Hippocampal formation (tissue), 2 donors: ENCODE measurements around the gene INSR.
"Not testable (repeated sequence)": the region's sequence is repeated elsewhere in the genome, so short reads cannot be mapped to it uniquely, and the experiment has no call there.

Experiments
- DNase-seq, 2 donors: peaks; one replicate each; lab custom pipeline; 2025; lab: John Stamatoyannopoulos, UW

INSR gene

GRCh38 chr19:7195046-7195445 lies 99.2 kb downstream of the INSR start:
- no peak for DNase-seq

- no peak for DNase-seq
Observed at GRCh38 chr19:7194566-7194965, 99.6 kb downstream of the INSR start.

GRCh38 chr19:7191946-7192691 lies 102.1 kb downstream of the INSR start:
- no peak for DNase-seq

GRCh38 chr19:7188698-7189629 lies 105.2 kb downstream of the INSR start:
- no peak for DNase-seq

- no peak for DNase-seq
Observed at GRCh38 chr19:7187605-7188339, 106.4 kb downstream of the INSR start.

DNA sequence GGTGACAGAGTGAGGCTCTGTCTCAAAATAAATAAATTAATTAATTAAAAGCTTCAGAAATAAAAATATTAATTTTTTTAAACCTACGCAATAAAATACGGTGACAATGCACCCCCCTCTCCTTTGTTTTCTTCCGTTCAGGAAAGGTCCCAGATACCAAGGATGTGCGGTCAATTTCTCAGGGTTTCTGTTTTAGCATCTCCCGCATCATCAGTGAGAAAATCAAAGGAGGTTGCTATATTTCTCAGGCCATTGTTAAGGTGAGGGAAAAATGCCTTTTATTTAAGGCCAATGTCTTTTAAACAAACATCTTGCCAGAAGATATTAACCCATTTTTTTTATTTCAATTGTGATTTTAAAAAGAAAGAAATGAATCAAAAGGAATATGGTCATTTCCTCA lies 111.7 kb downstream of the INSR start:
- DNase-seq: no peak

GRCh38 chr19:7179917-7180306 lies 114.3 kb downstream of the INSR start:
- no peak for DNase-seq

DNA sequence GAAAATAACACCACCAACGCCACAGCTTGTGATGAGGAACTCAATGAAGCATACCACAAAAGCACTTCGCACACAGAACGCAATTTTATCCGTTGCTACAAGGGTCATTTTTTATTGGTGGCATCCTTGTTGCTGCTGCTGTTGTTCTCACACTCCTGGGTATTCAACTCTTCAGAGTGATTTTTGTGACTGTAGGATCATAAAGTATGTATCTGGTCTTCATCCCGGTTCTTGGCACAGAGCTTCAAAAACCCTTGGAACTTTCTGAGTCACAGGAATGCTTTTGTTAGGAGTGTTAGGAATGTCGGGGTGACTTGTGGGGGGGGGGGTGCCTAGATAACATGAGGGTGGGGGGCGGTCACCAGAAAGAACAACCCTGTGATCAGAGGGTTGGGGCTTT lies 116.3 kb downstream of the INSR start:
- no peak for DNase-seq

DNA sequence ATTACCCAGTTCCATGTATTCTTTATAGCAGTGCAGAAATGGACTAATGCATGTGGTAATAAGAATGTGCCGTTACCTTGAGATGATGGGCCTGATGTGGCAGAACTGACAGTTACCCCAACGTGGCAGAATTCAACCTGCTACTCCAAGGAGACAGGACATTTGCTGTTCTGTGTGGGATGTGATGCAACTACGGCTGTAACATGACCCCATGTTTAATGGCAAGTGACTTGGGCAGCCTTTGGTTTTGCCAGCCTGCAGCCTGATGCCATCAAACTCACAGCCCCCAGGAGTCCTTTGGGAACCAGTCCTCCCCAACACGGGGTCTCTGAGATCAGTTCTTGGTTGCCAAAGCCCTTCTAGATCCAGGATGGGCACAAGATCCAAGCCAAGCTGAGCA lies 117.4 kb downstream of the INSR start:
- DNase-seq: no peak

GRCh38 chr19:7172794-7173193 lies 121.4 kb downstream of the INSR start:
- no peak for DNase-seq

DNA sequence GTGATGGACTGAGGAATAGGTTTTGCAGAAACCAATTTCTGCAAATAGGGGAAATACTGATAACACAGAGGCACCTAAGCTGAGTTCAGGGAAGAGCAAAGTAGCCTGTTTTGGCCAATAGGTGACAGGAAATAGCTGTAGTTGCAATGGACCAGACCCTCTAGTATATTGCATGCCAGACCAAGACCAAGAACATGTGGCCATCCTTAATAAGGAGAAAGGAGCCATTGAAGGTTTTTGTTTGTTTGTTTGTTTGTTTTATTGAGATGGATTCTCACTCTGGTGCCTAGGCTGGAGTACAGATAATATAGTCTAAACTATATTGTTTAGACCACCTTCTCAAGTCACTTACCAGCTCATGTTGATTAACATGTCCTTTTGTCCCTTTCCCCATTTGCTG lies 123.2 kb downstream of the INSR start:
- no peak for DNase-seq

DNA sequence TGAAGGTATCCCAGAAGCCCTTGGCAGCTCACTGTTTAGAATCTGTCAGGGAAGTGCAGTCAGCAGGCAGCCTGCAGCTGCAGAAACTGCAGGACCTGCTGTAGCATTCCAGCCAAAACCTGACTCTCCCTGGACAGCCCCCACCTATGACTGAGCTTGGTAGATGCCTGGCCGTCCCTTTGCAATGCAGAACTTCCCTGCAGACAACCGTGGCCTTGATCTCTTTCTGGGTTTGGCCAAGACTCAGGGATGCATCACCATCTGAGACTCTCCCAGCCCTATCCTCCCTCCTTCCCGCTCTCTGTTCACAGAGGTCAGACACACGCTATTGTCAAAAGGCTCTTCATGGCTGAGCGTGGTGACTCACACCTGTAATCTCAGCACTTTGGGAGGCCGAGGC lies 125.3 kb downstream of the INSR start:
- no peak for DNase-seq

- DNase-seq: no peak
Observed at GRCh38 chr19:7161292-7161691, 132.9 kb downstream of the INSR start.

DNA sequence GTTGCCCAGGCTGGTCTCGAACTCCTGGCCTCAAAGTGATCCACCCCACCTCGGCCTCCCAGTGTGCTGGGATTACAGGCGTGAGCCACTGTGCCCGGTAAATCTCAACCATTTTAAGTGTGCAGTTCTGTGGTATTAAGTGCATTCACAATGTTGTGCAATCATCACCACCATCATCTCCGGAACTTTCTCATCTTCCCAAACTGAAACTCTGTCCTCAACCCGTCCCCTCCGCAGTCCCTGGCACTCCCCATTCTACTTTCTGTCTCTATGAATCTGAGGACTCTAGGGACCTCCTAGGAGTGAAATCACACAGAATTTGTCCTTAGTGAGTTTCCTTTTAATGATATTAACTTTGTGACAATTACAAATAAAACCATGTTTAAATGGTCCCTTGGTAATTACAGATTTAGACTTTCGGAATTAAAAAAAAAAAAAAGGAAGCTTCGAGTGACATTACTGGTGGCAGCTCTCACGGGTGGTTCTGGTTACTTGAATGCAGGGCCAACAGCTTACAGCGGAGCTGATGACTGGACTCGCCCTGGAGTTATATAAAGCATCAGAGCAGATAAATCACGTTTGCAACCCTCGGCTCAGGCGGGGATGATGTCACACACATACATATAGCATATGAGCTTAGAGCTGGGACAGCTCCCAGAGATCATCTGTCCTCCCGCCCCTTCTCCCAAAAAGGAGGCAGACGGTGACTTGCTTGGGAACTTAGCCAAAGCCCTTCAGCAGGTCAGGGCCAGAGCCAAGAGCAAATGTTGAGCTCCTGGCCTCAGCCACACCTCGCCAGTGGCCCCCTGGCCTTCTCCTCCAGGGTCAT lies 134.9 kb downstream of the INSR start:
- no peak for DNase-seq

GRCh38 chr19:7153022-7153421 lies 141.2 kb downstream of the INSR start:
- DNase-seq: no peak

GRCh38 chr19:7152568-7152967 lies 141.6 kb downstream of the INSR start:
- DNase-seq: no peak

DNA sequence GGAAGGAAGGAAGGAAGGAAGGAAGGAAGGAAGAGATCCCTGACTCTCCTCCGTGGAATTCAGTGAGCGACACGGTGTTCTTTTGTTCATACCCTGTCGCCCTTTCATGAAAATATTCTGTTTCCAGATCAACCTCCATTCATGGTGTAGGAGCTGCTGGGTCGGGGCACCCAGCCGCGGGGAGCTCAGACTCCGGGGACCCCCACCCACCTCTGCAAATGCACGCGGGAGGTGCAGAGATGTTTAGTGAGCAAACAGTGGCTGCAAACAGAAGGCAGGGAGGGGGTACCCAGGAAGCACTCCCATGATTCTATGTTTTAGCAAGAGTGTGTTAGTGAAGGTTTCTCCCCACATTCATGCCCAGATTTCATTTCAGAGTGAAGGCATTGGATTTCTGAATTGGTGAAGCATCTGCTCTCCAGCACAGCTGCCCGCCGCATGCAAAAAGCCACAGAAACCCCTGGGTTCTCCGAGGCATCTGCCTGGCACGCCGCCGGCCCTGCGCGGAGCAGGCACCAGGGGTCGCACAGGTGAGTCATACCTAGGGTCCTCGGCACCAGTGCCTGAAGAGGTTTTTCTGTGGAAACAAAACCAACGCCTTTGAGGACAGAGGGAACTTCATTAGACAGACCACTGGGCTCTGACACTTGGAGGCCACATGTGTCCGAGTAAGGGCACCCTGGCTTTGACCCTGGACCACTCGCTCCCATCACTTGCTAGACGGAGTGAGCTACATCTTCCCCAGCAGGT lies 144.1 kb downstream of the INSR start:
- no peak for DNase-seq

GRCh38 chr19:7147119-7147675 lies 147.0 kb downstream of the INSR start:
- DNase-seq: not testable (repeated sequence)

GRCh38 chr19:7146086-7146485 lies 148.1 kb downstream of the INSR start:
- not testable (repeated sequence) for DNase-seq

DNA sequence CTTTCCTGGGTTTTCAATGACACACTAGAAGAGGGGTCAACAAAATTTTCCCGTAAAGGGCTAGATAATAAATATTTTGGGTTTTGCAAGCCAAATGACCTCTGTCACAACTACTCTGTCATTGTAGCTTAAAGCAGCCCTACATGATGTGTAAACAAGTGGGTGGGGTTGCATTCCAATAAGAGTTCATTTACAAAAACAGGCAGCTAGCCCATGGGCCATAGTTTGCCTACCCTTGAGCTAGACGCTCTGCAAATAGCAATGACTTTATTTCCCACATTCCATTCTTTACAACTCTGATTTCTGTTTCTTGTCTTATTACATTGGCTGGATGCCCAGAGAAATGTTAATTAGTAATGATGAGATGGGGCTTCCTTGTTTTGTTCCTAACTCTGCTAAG lies 148.7 kb downstream of the INSR start:
- DNase-seq: no peak

DNA sequence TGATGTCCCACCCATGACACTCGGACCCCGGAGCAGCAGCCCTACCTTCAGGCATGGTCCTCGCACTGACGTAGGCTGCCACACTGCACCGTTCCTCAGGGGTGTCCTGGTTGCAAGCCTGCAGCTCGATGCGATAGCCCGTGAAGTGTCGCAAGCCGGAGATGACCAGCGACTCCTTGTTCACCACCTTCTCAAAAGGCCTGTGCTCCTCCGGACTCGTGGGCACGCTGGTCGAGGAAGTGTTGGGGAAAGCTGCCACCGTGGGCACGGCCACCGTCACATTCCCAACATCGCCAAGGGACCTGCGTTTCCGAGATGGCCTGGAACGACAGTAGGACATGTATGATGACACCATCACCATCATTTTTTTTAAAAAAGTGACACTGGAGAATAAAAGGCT lies 151.4 kb downstream of the INSR start:
- DNase-seq: no peak
